Keratinocyte (primary cell): Measurements from ENCODE around the gene PPM1H. TPM values are rescaled to one million over a fixed set of nuclear protein-coding genes. Genes with fewer than 3 reads are reported as not detected.

ENCODE experiments used
- DNase-seq: peaks from one replicate; pipeline ENCODE4 v3.0.0-alpha.2; 2011; ENCODE audit warnings: low read depth, missing footprints, low spot score
- FAIRE-seq: peaks from 2 replicates; lab custom pipeline; 2011; peaks lifted over from hg19 to GRCh38; lab: Jason Lieb, UNC
- H2AFZ ChIP-seq: 2 replicates; pipeline ENCODE4 v1.6.0; 2012; ENCODE audit warnings: low read length, control low read depth, inconsistent platforms; ENCODE audit not compliant: control insufficient read depth
- H3K27ac ChIP-seq: 2 replicates; pipeline ENCODE4 v1.5.1; 2011; ENCODE audit warnings: low read length; ENCODE audit not compliant: control insufficient read depth, insufficient read depth
- H3K27me3 ChIP-seq: 3 replicates; pipeline ENCODE4 v1.6.0; 2011; ENCODE audit warnings: low read length; ENCODE audit not compliant: control insufficient read depth, insufficient read depth; ENCODE audit errors: extremely low read depth
- H3K36me3 ChIP-seq, 2 experiments: 2 replicates in 1 of 2; 3 replicates in 1 of 2; pipeline ENCODE4 v1.5.1; 2011; ENCODE audit warnings: low read length in 2 of 2, mild to moderate bottlenecking in 1 of 2; ENCODE audit not compliant: control insufficient read depth in 2 of 2, insufficient read depth in 2 of 2; ENCODE audit errors: extremely low read depth in 1 of 2
- H3K4me1 ChIP-seq: 3 replicates; pipeline ENCODE4 v1.5.1; 2011; ENCODE audit warnings: low read length; ENCODE audit not compliant: control insufficient read depth, insufficient read depth; ENCODE audit errors: extremely low read depth
- H3K4me2 ChIP-seq: 3 replicates; pipeline ENCODE4 v1.6.0; 2011; ENCODE audit warnings: low read depth, low read length; ENCODE audit not compliant: control insufficient read depth, insufficient read depth; ENCODE audit errors: extremely low read depth
- H3K4me3 ChIP-seq, 3 experiments: fragments of 200-600 bp in 1 of 3; sonication (generic) in 1 of 3; 2 replicates in 2 of 3; 3 replicates in 1 of 3; pipeline ENCODE4 v1.5.1; 2011 to 2016; ENCODE audit warnings: low read length in 3 of 3, mild to moderate bottlenecking in 3 of 3, control low read depth in 2 of 3, inconsistent platforms in 1 of 3, low read depth in 1 of 3, mixed read lengths in 1 of 3, mixed run types in 1 of 3, moderate library complexity in 1 of 3; ENCODE audit not compliant: control insufficient read depth in 2 of 3, insufficient read depth in 2 of 3; ENCODE audit errors: extremely low read depth in 1 of 3
- H3K79me2 ChIP-seq: 2 replicates; pipeline ENCODE4 v1.6.0; 2012; ENCODE audit warnings: low read length; ENCODE audit not compliant: control insufficient read depth, insufficient read depth
- H3K9ac ChIP-seq: 3 replicates; pipeline ENCODE4 v1.6.0; 2011; ENCODE audit warnings: low read length; ENCODE audit not compliant: control insufficient read depth, insufficient read depth; ENCODE audit errors: extremely low read depth
- H3K9me1 ChIP-seq: 3 replicates; pipeline ENCODE4 v1.6.0; 2011; ENCODE audit warnings: low read length; ENCODE audit not compliant: control insufficient read depth, insufficient read depth; ENCODE audit errors: extremely low read depth
- H3K9me3 ChIP-seq: 2 replicates; pipeline ENCODE4 v1.5.1; 2012; ENCODE audit warnings: low read depth, low read length; ENCODE audit not compliant: control insufficient read depth
- H4K20me1 ChIP-seq: 3 replicates; pipeline ENCODE4 v1.6.0; 2011; ENCODE audit warnings: low read length; ENCODE audit not compliant: control insufficient read depth, insufficient read depth; ENCODE audit errors: extremely low read depth
- EZH2 ChIP-seq: IDR thresholded peaks from one replicate; pipeline ENCODE4 v1.6.1; 2012; ENCODE audit warnings: inconsistent platforms, mild to moderate bottlenecking, low read length, moderate library complexity
- dilution Hi-C: fragments of 300-500 bp; cut with MboI; formaldehyde crosslinking; loops from one replicate; pipeline ENCODE4 v1.7.0; 2020; ENCODE audit warnings: low sequenced_read_pairs; ENCODE audit not compliant: extremely low pct_ligation_motif_present
- polyA plus RNA-seq, 5 experiments: library from polyadenylated mRNA; depleted of rRNA in 3 of 5; stranded (reverse) in 3 of 5; stranded (forward) in 1 of 5; unstranded in 1 of 5; fragments of >200 nt; gene quantifications; 1 replicate in 1 of 5; 2 replicates in 3 of 5; 3 replicates in 1 of 5; pipeline versions ENCODE4 v1.2.1 to v1.2.3, GENCODE V29; 2011 to 2012; ENCODE audit warnings: missing spikeins in 2 of 5, low read depth in 1 of 5, low replicate concordance in 1 of 5
- TF ChIP-seq, protein P1 (sequence below), 3 experiments: IDR thresholded peaks in 1 of 3; conservative IDR thresholded peaks in 1 of 3; optimal IDR thresholded peaks in 1 of 3; 2 replicates in 2 of 3; 3 replicates in 1 of 3; pipeline versions ENCODE3 to v1.5.1; 2011; ENCODE audit warnings: low read length in 3 of 3, mild to moderate bottlenecking in 3 of 3, moderate library complexity in 2 of 3, control low read depth in 1 of 3, inconsistent platforms in 1 of 3; ENCODE audit not compliant: insufficient read depth in 2 of 3; ENCODE audit errors: extremely low read depth in 1 of 3

PPM1H gene
- polyA plus RNA-seq, 1 donor (not counting 4 experiments of a cell fraction or from before 2014, with no cell fraction given) = 0.09 TPM

DNA sequence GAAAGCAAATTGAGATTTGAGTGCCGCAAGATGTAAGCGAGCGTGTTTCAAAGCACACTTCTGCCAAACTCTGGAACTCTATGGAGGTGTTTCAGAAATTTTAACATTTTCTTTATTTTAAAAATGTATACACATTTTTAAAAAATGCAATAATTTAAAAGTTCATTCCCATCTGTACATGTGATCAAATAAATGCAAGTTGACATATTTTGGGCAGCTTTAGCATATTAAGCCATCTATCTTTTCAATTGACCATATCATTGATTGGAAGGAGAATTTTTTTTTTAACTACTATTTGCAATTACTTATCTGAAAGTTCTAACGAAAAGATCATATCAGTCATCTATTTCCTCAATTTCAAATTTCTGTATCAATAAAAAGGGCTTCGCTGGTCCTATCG, 101.3 kb downstream of the PPM1H start:
- no peak for TF ChIP-seq EZH2
- TF ChIP-seq, protein P1, sequence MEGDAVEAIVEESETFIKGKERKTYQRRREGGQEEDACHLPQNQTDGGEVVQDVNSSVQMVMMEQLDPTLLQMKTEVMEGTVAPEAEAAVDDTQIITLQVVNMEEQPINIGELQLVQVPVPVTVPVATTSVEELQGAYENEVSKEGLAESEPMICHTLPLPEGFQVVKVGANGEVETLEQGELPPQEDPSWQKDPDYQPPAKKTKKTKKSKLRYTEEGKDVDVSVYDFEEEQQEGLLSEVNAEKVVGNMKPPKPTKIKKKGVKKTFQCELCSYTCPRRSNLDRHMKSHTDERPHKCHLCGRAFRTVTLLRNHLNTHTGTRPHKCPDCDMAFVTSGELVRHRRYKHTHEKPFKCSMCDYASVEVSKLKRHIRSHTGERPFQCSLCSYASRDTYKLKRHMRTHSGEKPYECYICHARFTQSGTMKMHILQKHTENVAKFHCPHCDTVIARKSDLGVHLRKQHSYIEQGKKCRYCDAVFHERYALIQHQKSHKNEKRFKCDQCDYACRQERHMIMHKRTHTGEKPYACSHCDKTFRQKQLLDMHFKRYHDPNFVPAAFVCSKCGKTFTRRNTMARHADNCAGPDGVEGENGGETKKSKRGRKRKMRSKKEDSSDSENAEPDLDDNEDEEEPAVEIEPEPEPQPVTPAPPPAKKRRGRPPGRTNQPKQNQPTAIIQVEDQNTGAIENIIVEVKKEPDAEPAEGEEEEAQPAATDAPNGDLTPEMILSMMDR (optimal IDR thresholded peaks at IDR 0.05 in 1 of 3, IDR thresholded peaks at IDR 0.05 in 1 of 3, conservative IDR thresholded peaks at IDR 0.05 in 1 of 3; ENCODE audit: extremely low read depth in 1 of 3, insufficient read depth in 2 of 3, low read length in 3 of 3) = no peak
- Histone ChIP-seq H3K27me3 (no peaks in the 10 kb centered on the region), H3K4me3 (no peak overlapping the region), H3K4me1 (no peaks in the 10 kb centered on the region), H3K9ac (no peak overlapping the region), H2AFZ (no peak overlapping the region), H3K9me3 (no peaks in the 10 kb centered on the region), H3K79me2 (no peaks in the 10 kb centered on the region), H3K9me1 (no peaks in the 10 kb centered on the region), H3K36me3 (no peaks in the 10 kb centered on the region), H3K4me2 (no peak overlapping the region), H3K27ac (no peak overlapping the region), H4K20me1 (no peaks in the 10 kb centered on the region)
- dilution Hi-C loops = no loop called here
- FAIRE-seq (no peak), DNase-seq (no peak)

DNA sequence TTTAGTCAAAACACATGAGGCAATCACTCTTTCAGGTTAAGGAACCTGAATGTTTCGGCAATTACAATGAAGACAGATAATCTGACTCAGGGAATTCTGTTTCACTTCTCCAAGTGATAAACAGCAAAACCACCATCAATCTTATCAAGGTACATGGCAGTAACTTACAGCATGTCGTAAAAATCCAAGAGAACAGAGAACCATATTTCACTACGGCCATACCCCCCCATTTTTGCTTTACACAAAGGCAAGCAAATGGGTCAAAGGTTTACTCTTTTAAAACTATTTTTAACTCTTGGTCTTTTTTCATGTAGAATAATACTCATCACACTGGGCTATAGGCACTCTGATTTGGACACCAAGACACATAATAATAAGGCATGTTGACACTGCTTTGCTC, 102.4 kb downstream of the PPM1H start:
- Histone ChIP-seq H3K4me2 (no peak overlapping the region), H3K4me3 (no peak overlapping the region), H3K9me1 (no peaks in the 10 kb centered on the region), H2AFZ (no peak overlapping the region), H3K9me3 (no peaks in the 10 kb centered on the region), H3K9ac (no peak overlapping the region), H3K27ac (no peak overlapping the region), H3K27me3 (no peaks in the 10 kb centered on the region), H3K4me1 (no peaks in the 10 kb centered on the region), H4K20me1 (no peaks in the 10 kb centered on the region), H3K79me2 (no peaks in the 10 kb centered on the region), H3K36me3 (no peaks in the 10 kb centered on the region)
- no peak for FAIRE-seq
- TF ChIP-seq, protein P1 (optimal IDR thresholded peaks at IDR 0.05 in 1 of 3, IDR thresholded peaks at IDR 0.05 in 1 of 3, conservative IDR thresholded peaks at IDR 0.05 in 1 of 3; ENCODE audit: extremely low read depth in 1 of 3, insufficient read depth in 2 of 3, low read length in 3 of 3) = no peak
- TF ChIP-seq EZH2 = no peak
- dilution Hi-C loops = no loop called here
- DNase-seq = no peak
